OCI-LY3 (cell line): ENCODE data around the gene FNDC3A.
"Not testable (repeated sequence)": the region's sequence is repeated elsewhere in the genome, so short reads cannot be mapped to it uniquely, and the experiment has no call there.

Experiments
- CTCF ChIP-seq: fragments of 200-600, 300-600 bp; sonication (generic); IDR thresholded peaks from 2 replicates; pipeline ENCODE4 v1.5.1; 2014; ENCODE audit warnings: antibody characterized with exemption, low read length, low read depth
- EZH2phosphoT487 ChIP-seq: fragments of 200-600 bp; shearing (Covaris generic); IDR thresholded peaks from 2 replicates; pipeline ENCODE4 v1.6.1; 2018; ENCODE audit warnings: antibody characterized with exemption, mixed run types, low read depth

GRCh38 chr13:49157955-49158584 lies 182.4 kb downstream of the FNDC3A start:
- TF ChIP-seq CTCF, EZH2phosphoT487: not testable (repeated sequence)
